Measurements from ENCODE around the gene CLEC16A. TPM values are rescaled to one million over a fixed set of nuclear protein-coding genes. Genes with fewer than 3 reads are reported as not detected.

The CLEC16A gene
- total and polyA plus RNA-seq, 9 of the 15 experiments (the other 6 are each of a cell fraction or from before 2014, with no cell fraction given), result 1.00 to 22.3 (median 10.0) TPM

DNA sequence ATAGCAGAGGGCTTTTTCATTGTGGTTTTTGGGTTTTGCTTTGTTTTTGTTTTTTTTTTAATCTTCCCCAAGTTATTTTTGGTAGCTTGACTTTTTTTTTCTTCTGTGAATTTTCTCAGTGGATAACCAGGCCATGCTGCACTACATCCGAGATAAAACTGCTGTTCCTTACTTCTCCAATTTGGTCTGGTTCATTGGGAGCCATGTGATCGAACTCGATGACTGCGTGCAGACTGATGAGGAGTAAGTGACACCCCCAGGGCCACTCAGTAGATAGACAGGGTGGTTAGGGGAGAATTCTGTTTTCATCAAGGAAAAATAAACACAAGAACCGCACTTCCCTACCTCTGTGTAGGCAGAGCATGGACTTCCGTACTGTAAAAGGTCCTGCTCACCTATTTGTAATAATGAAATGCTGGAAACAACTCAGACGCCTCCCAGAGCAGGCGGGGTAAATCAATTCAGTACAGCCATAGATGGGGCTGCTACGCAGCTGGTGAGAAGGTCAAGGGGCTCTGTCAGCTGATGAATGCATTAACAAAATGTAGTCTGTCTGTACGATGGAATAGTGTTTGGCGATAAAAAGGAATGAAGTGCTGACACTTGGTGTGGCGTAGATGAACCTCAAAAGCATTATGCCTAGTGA, 28.6 kb downstream of the CLEC16A start (continued):
- TF ChIP-seq ESRRA (IDR thresholded peaks at IDR 0.05; ENCODE audit: borderline replicate concordance, low read depth) (no peak), ZNF239 (CRISPR knock-in tag; IDR thresholded peaks at IDR 0.05) (no peak)

- H3K9me1 ChIP-seq (ENCODE audit: control insufficient read depth, insufficient read depth, low read length), result peaks cover 4% of the 10 kb centered on the region
- no peak overlapping the region for H3K4me3 ChIP-seq
- H3K4me2 ChIP-seq (ENCODE audit: insufficient read depth, low read length), result no peak overlapping the region
- POLR2A ChIA-PET, result interaction anchor here (0.6 to 0.7 kb wide), 2 partner anchors 109 to 156 kb away, joined by 3 to 4 read pairs; no protein-coding TSS in a partner anchor
- H3K9ac ChIP-seq (ENCODE audit: insufficient read depth in 1 of 2, low read depth in 2 of 2, low read length in 2 of 2), result no peak overlapping the region; a peak in 1 of 4 replicates
- 79% methylated on average over 3 of the region's 3 CpGs for WGBS (ENCODE audit: insufficient coverage, low coverage, missing lambda C conversion rate)
- ATAC-seq, result no peak
- TF ChIP-seq GABPB2 (CRISPR knock-in tag; conservative IDR thresholded peaks at IDR 0.05) (no peak), CREB3 (tag; conservative IDR thresholded peaks at IDR 0.05; ENCODE audit: low read depth) (no peak), MLLT1 (IDR thresholded peaks at IDR 0.05) (no peak), SAFB (IDR thresholded peaks at IDR 0.05; ENCODE audit: borderline replicate concordance, low read depth, low read length) (no peak), ZNF668 (CRISPR knock-in tag; IDR thresholded peaks at IDR 0.05) (no peak), ARID4B (CRISPR knock-in tag; IDR thresholded peaks at IDR 0.05) (no peak), SIRT6 (IDR thresholded peaks at IDR 0.05; ENCODE audit: low read depth, low read length) (no peak)
- no peaks in the 10 kb centered on the region for H3K27me3 ChIP-seq (ENCODE audit: control insufficient read depth in 2 of 2, insufficient read depth in 2 of 2, low read length in 2 of 2)
- intact Hi-C loops (cut with micrococcal nuclease), result no loop called here
- H3K36me3 ChIP-seq (ENCODE audit: control insufficient read depth, insufficient read depth, low read length), result peaks cover 58% of the 10 kb centered on the region; the same call in 2 of the 3 replicates
- no peaks in the 10 kb centered on the region for H3K79me2 ChIP-seq (ENCODE audit: control insufficient read depth, insufficient read depth, low read length)
- peaks cover 14 to 20% of the 10 kb centered on the region in 2 experiments for H3K4me1 ChIP-seq (replicated peaks in 1 of 2; ENCODE audit: control insufficient read depth in 2 of 2, insufficient read depth in 2 of 2, low read length in 2 of 2)
- no peak overlapping the region for H3K27ac ChIP-seq (ENCODE audit: extremely low read depth, low read depth, low read length)
- in situ Hi-C loops (cut with MboI), result no loop called here
- no TSS peak for BruUV-seq (replicated peaks)
- 0 out of 2 replicates have a peak, but pooled peaks cover 5% of the 10 kb centered on the region for H4K20me1 ChIP-seq (replicated peaks; ENCODE audit: control insufficient read depth, insufficient read depth, low read length)
- H2AFZ ChIP-seq (ENCODE audit: low read depth, low read length), result no peak overlapping the region
- no peak for FAIRE-seq
- no peak for DNase-seq (ENCODE audit: extremely low read depth in 1 of 4, low spot score in 3 of 4)
- H3K9me3 ChIP-seq (replicated peaks; ENCODE audit: control insufficient read depth, insufficient read depth, low read depth, low read length), result no peaks in the 10 kb centered on the region
- CTCF ChIA-PET (ENCODE audit: low intra/inter-chr PET ratio), result no interaction called here
Measured at GRCh38 chr16:10976634-10977033, 32.3 kb downstream of the CLEC16A start.

Measured in K562 (cell line).